HG03045 (cell line): ENCODE results near the gene CASZ1.

Experiments used
- ATAC-seq: cut with Tn5 transposase; IDR thresholded peaks from one replicate; pipeline ENCODE4 v1.9.1; 2021; ENCODE audit warnings: mild to moderate bottlenecking, moderate library complexity; ENCODE audit not compliant: unreplicated experiment

The CASZ1 gene

GRCh38 chr1:10589074-10589473 lies 207.4 kb downstream of the CASZ1 start:
- no peak for ATAC-seq

DNA sequence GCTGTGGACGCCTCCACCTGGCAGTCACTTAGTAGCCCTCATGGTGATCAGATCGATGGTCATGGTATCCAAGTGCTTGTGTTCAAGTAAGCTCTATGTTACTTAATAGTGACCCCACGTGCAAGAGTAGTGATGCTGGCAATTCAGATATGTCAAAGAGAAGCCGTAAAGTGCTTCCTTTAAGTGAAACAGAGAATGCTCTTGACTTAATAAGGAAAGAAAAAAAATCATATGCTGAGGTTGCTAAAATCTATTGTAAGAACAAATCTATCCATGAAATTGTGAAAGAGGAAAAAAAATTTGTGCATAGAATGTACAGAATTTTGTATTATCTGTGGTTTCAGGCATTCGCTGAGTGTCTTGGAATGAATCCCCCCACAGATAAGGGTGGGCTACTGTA lies 207.8 kb downstream of the CASZ1 start:
- no peak for ATAC-seq
